ENCODE data around the gene JPT1. TPM values are rescaled to one million over a fixed set of nuclear protein-coding genes. Genes with fewer than 3 reads are reported as not detected.

The JPT1 gene
- total RNA-seq, 1 donor from 2014 or later = 236 TPM

- Histone ChIP-seq H4K20me1 (ENCODE audit: low read depth) (peaks cover 6% of the 10 kb centered on the region), H3K27me3 (no peaks in the 10 kb centered on the region), H3K27ac (no peak overlapping the region), H3K9me3 (ENCODE audit: low read depth) (no peaks in the 10 kb centered on the region), H3K9ac (no peak overlapping the region), H3K4me2 (no peak overlapping the region), H3K36me3 (no peaks in the 10 kb centered on the region), H3F3A (ENCODE audit: low read depth) (peaks cover 15% of the 10 kb centered on the region), H3K79me2 (ENCODE audit: low read depth) (peaks cover 6% of the 10 kb centered on the region), H3K4me1 (no peaks in the 10 kb centered on the region), H3K4me3 (no peak overlapping the region), H2AFZ (replicated peaks) (no peak overlapping the region)
- peaks cover 12% of the 10 kb centered on the region for H3K36me3 Mint-ChIP-seq
- peaks cover 3% of the 10 kb centered on the region for H3K4me1 Mint-ChIP-seq
- peaks cover 3% of the 10 kb centered on the region for H3K27me3 Mint-ChIP-seq (ENCODE audit: insufficient read depth, low read depth)
- H3K9me3 Mint-ChIP-seq = no peaks in the 10 kb centered on the region
- no peak overlapping the region for H3K27ac Mint-ChIP-seq
- H3K4me3 Mint-ChIP-seq = no peak overlapping the region
- DNase-seq (ENCODE audit: low spot score) = no peak
- no peak for TF ChIP-seq CTCF (IDR thresholded peaks at IDR 0.05)
- TF ChIP-seq EZH2 (IDR thresholded peaks at IDR 0.05) = no peak
- TF ChIP-seq EZH2phosphoT487 (IDR thresholded peaks at IDR 0.05) = no peak
Observed at GRCh38 chr17:75124819-75125162, 29.5 kb downstream of the JPT1 start.

- no peak overlapping the region for H3K4me3 Mint-ChIP-seq
- DNase-seq (ENCODE audit: low spot score) = no peak
- peaks cover 10% of the 10 kb centered on the region for H3K36me3 Mint-ChIP-seq
- Histone ChIP-seq H3K36me3 (no peaks in the 10 kb centered on the region), H3K27me3 (no peaks in the 10 kb centered on the region), H3K27ac (no peak overlapping the region), H3K9me3 (ENCODE audit: low read depth) (no peaks in the 10 kb centered on the region), H3K4me3 (no peak overlapping the region), H3K4me2 (no peak overlapping the region), H3F3A (ENCODE audit: low read depth) (peaks cover 10% of the 10 kb centered on the region), H3K4me1 (no peaks in the 10 kb centered on the region), H2AFZ (replicated peaks) (no peak overlapping the region), H3K79me2 (ENCODE audit: low read depth) (peaks cover under 1% of the 10 kb centered on the region), H4K20me1 (ENCODE audit: low read depth) (peaks cover under 1% of the 10 kb centered on the region), H3K9ac (no peak overlapping the region)
- H3K27me3 Mint-ChIP-seq (ENCODE audit: insufficient read depth, low read depth) = peaks cover 3% of the 10 kb centered on the region
- H3K27ac Mint-ChIP-seq = no peak overlapping the region
- H3K4me1 Mint-ChIP-seq = no peaks in the 10 kb centered on the region
- H3K9me3 Mint-ChIP-seq = no peaks in the 10 kb centered on the region
- no peak for TF ChIP-seq CTCF (IDR thresholded peaks at IDR 0.05)
- no peak for TF ChIP-seq EZH2 (IDR thresholded peaks at IDR 0.05)
- no peak for TF ChIP-seq EZH2phosphoT487 (IDR thresholded peaks at IDR 0.05)
Observed at GRCh38 chr17:75124041-75124818, 30.1 kb downstream of the JPT1 start.

GRCh38 chr17:75118307-75118706 lies 36.0 kb downstream of the JPT1 start:
- peaks cover 9% of the 10 kb centered on the region for H3K36me3 Mint-ChIP-seq
- no peaks in the 10 kb centered on the region for H3K9me3 ChIP-seq (ENCODE audit: low read depth)
- H3K4me3 ChIP-seq = no peak overlapping the region
- peak overlapping the region; percentile 83 for H3K27ac Mint-ChIP-seq
- H3K27ac ChIP-seq = no peak overlapping the region
- peaks cover 5% of the 10 kb centered on the region for H3F3A ChIP-seq (ENCODE audit: low read depth)
- no peaks in the 10 kb centered on the region for H3K9me3 Mint-ChIP-seq
- no peak for DNase-seq (ENCODE audit: low spot score)
- no peaks in the 10 kb centered on the region for H3K36me3 ChIP-seq
- peaks cover 7% of the 10 kb centered on the region for H3K27me3 Mint-ChIP-seq (ENCODE audit: insufficient read depth, low read depth)
- H3K9ac ChIP-seq = no peak overlapping the region
- H3K27me3 ChIP-seq = no peaks in the 10 kb centered on the region
- H3K79me2 ChIP-seq (ENCODE audit: low read depth) = no peaks in the 10 kb centered on the region
- H3K4me3 Mint-ChIP-seq = no peak overlapping the region
- peaks cover 3% of the 10 kb centered on the region for H3K4me1 ChIP-seq
- no peak overlapping the region for H3K4me2 ChIP-seq
- no peak overlapping the region for H2AFZ ChIP-seq (replicated peaks)
- H4K20me1 ChIP-seq (ENCODE audit: low read depth) = no peaks in the 10 kb centered on the region
- TF ChIP-seq EZH2 (IDR thresholded peaks at IDR 0.05) (no peak), CTCF (IDR thresholded peaks at IDR 0.05) (no peak), EZH2phosphoT487 (IDR thresholded peaks at IDR 0.05) (no peak)
- peaks cover 11% of the 10 kb centered on the region for H3K4me1 Mint-ChIP-seq
